ENCODE data around the gene TMEM163. TPM values are rescaled to one million over a fixed set of nuclear protein-coding genes. Genes with fewer than 3 reads are reported as not detected.

Gene TMEM163
- total RNA-seq, 2 experiments from 2014 or later = not detected

- CTCF ChIA-PET = interaction anchor here (1.1 to 1.6 kb wide), 2 partner anchors 33 to 43 kb away, joined by 3 to 6 read pairs; no protein-coding TSS in a partner anchor
- Mint-ChIP-seq H3K27ac (peak overlapping the region; percentile 52), H3K27me3 (peaks cover 13% of the 10 kb centered on the region), H3K9me3 (no peaks in the 10 kb centered on the region), H3K4me3 (no peak overlapping the region), H3K4me1 (ENCODE audit: low read depth) (peaks cover 55% of the 10 kb centered on the region), H3K36me3 (ENCODE audit: low read depth) (no peaks in the 10 kb centered on the region)
- POLR2A ChIA-PET = no interaction called here
- no peak for DNase-seq
- TF ChIP-seq, protein P1, sequence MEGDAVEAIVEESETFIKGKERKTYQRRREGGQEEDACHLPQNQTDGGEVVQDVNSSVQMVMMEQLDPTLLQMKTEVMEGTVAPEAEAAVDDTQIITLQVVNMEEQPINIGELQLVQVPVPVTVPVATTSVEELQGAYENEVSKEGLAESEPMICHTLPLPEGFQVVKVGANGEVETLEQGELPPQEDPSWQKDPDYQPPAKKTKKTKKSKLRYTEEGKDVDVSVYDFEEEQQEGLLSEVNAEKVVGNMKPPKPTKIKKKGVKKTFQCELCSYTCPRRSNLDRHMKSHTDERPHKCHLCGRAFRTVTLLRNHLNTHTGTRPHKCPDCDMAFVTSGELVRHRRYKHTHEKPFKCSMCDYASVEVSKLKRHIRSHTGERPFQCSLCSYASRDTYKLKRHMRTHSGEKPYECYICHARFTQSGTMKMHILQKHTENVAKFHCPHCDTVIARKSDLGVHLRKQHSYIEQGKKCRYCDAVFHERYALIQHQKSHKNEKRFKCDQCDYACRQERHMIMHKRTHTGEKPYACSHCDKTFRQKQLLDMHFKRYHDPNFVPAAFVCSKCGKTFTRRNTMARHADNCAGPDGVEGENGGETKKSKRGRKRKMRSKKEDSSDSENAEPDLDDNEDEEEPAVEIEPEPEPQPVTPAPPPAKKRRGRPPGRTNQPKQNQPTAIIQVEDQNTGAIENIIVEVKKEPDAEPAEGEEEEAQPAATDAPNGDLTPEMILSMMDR (IDR thresholded peaks at IDR 0.05) = no peak
- no peak for ATAC-seq
- intact Hi-C loops (cut with micrococcal nuclease) = no loop called here
Observed at GRCh38 chr2:134670955-134671354, 47.8 kb downstream of the TMEM163 start.

DNA sequence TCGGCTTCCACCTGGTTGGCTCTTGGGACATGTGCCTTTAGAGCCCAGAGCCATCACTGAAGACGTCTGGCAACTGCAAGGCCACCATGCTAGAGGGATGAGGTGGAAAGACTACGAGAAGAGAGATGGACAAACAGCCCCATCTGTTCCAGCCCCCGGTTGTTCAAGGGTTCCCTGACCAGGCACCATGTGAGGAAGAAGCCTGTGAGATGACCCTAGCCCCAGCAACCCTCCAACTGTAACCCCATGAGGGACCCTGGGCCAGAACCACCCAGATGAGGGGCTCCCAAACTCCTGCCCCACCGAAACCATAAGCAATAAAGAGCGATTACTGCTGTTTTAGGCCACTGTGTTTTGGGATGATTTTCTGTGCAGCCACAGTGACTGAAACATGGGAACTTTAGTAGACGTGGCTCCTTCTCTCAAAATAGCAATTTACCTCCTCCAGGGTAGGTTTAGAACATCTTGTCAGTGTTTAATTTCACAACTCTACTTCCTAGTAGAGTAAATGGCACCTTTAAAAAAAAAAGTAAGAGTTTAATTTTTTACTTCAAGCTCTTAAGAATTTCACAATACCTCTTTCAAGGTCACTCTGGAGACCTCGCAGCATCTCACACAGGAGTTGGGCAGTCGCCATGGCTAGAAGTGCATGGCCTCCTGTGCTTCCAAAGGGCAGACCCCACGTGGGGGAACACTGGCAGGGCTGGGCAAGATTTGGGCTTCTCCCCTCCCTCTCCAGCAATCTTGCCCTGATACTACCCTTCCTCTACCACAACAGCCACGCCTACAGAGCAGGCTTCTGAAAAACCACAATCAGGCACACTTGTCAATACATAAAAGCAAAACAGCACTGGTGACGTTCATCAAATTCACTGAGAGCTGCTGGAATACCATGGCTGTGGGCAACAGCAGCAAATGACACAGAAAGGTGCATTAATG, 48.8 kb downstream of the TMEM163 start:
- ChIA-PET POLR2A (interaction anchor here (0.6 to 1.3 kb wide), 3 partner anchors 44 to 816 kb away, joined by 3 to 5 read pairs (median 3); partner anchors contain the start of gene CCNT2), CTCF (interaction anchor here (1.6 kb wide), 1 partner anchor 44 kb away, joined by 6 read pairs; no protein-coding TSS in a partner anchor)
- DNase-seq = peak; percentile 69
- TF ChIP-seq, protein P1 (IDR thresholded peaks at IDR 0.05) = no peak
- Mint-ChIP-seq H3K36me3 (ENCODE audit: low read depth) (no peaks in the 10 kb centered on the region), H3K27me3 (peaks cover 16% of the 10 kb centered on the region), H3K9me3 (no peaks in the 10 kb centered on the region), H3K27ac (peak overlapping the region; percentile 13), H3K4me3 (no peak overlapping the region), H3K4me1 (ENCODE audit: low read depth) (peaks cover 55% of the 10 kb centered on the region)
- ATAC-seq = peak; percentile 60
- intact Hi-C loops (cut with micrococcal nuclease) = loop anchor here (10.0 kb wide), 1 partner anchor 225 kb away; no protein-coding TSS in a partner anchor

GRCh38 chr2:134668821-134669220, 50.0 kb downstream of the TMEM163 start:
- Mint-ChIP-seq H3K4me3 (no peak overlapping the region), H3K4me1 (ENCODE audit: low read depth) (peaks cover 55% of the 10 kb centered on the region), H3K27me3 (peaks cover 21% of the 10 kb centered on the region), H3K36me3 (ENCODE audit: low read depth) (no peaks in the 10 kb centered on the region), H3K9me3 (no peaks in the 10 kb centered on the region), H3K27ac (peak overlapping the region; percentile 6)
- intact Hi-C loops (cut with micrococcal nuclease) = loop anchor here (10.0 kb wide), 1 partner anchor 226 kb away; no protein-coding TSS in a partner anchor
- ChIA-PET POLR2A (interaction anchor here (1.2 to 1.3 kb wide), 3 partner anchors 15 to 249 kb away, joined by 3 to 5 read pairs (median 3); partner anchors contain the start of gene CCNT2), CTCF (no interaction called here)
- TF ChIP-seq, protein P1 (IDR thresholded peaks at IDR 0.05) = no peak
- peak; percentile 95 for DNase-seq
- ATAC-seq = peak; percentile 89

- ChIA-PET POLR2A (no interaction called here), CTCF (no interaction called here)
- H3K4me1 Mint-ChIP-seq (ENCODE audit: low read depth) = peaks cover 55% of the 10 kb centered on the region
- DNase-seq (no peak), ATAC-seq (no peak)
- no peaks in the 10 kb centered on the region for H3K9me3 Mint-ChIP-seq
- TF ChIP-seq, protein P1 (IDR thresholded peaks at IDR 0.05) = no peak
- no peak overlapping the region for H3K27ac Mint-ChIP-seq
- peaks cover 22% of the 10 kb centered on the region for H3K27me3 Mint-ChIP-seq
- intact Hi-C loops (cut with micrococcal nuclease) = loop anchor here (10.0 kb wide), 1 partner anchor 227 kb away; no protein-coding TSS in a partner anchor
- no peaks in the 10 kb centered on the region for H3K36me3 Mint-ChIP-seq (ENCODE audit: low read depth)
- no peak overlapping the region for H3K4me3 Mint-ChIP-seq
Observed at GRCh38 chr2:134667541-134667940, 51.3 kb downstream of the TMEM163 start.

DNA sequence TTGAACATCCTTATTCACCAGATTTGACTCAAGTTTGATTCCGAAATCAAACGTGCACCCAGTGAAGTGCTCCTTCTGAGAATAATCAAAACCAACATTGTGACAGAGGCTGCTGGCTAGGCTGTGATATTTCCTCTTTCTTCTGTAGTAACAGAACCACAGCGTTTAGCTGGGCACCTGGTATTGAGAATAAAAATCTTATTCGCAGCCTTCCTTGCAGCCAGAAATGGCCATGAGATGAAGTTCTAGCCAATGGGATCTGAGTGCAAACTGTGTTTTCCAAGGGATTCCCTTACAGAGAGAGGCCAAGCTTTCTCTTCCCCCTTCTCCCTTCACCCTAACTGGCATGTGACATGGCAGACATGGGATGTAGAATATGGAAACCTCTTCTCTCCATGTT, 51.7 kb downstream of the TMEM163 start:
- no peaks in the 10 kb centered on the region for H3K9me3 Mint-ChIP-seq
- intact Hi-C loops (cut with micrococcal nuclease) = loop anchor here (10.0 kb wide), 1 partner anchor 228 kb away; no protein-coding TSS in a partner anchor
- CTCF ChIA-PET = no interaction called here

More for the DNA sequence above, 51.7 kb downstream of the TMEM163 start:
- no peak for DNase-seq
- Mint-ChIP-seq H3K27me3 (peaks cover 22% of the 10 kb centered on the region), H3K4me3 (no peak overlapping the region), H3K4me1 (ENCODE audit: low read depth) (peaks cover 55% of the 10 kb centered on the region), H3K27ac (no peak overlapping the region), H3K36me3 (ENCODE audit: low read depth) (no peaks in the 10 kb centered on the region)
- no peak for ATAC-seq
- TF ChIP-seq, protein P1 (IDR thresholded peaks at IDR 0.05) = no peak
- POLR2A ChIA-PET = no interaction called here
